H9 (cell line): Measurements from ENCODE around the gene PXYLP1. TPM values are rescaled to one million over a fixed set of nuclear protein-coding genes. Genes with fewer than 3 reads are reported as not detected.

ENCODE experiments used
- DNase-seq: peaks from one replicate; pipeline ENCODE4 v3.0.0-alpha.2; 2017
- H2AFZ ChIP-seq: one replicate; pipeline ENCODE4 v1.6.1; 2013; ENCODE audit warnings: mild to moderate bottlenecking, low read length, control low read depth, moderate library complexity
- H2AK5ac ChIP-seq: 2 replicates; pipeline ENCODE4 v1.6.1; 2013; ENCODE audit warnings: low read length, control low read depth, mixed read lengths; ENCODE audit not compliant: insufficient read length
- H2BK120ac ChIP-seq: one replicate; pipeline ENCODE4 v1.6.1; 2013; ENCODE audit warnings: low read depth, mild to moderate bottlenecking, low read length, control low read depth, inconsistent platforms; ENCODE audit not compliant: poor library complexity, severe bottlenecking
- H2BK12ac ChIP-seq: 2 replicates; pipeline ENCODE4 v1.6.1; 2013; ENCODE audit warnings: low read length, control low read depth, mixed read lengths, low read depth; ENCODE audit not compliant: insufficient read length
- H2BK15ac ChIP-seq: 2 replicates; pipeline ENCODE4 v1.6.1; 2013; ENCODE audit warnings: low read depth, low read length, control low read depth
- H2BK20ac ChIP-seq: one replicate; pipeline ENCODE4 v1.6.1; 2013; ENCODE audit warnings: low read depth, mild to moderate bottlenecking, low read length, control low read depth, inconsistent platforms; ENCODE audit not compliant: poor library complexity, severe bottlenecking
- H2BK5ac ChIP-seq: 2 replicates; pipeline ENCODE4 v1.6.1; 2013; ENCODE audit warnings: low read length, control low read depth, mixed read lengths; ENCODE audit not compliant: insufficient read length
- H3K14ac ChIP-seq: 2 replicates; pipeline ENCODE4 v1.6.1; 2013; ENCODE audit warnings: low read length, control low read depth; ENCODE audit not compliant: insufficient read depth
- H3K18ac ChIP-seq: 2 replicates; pipeline ENCODE4 v1.6.1; 2013; ENCODE audit warnings: low read depth, mild to moderate bottlenecking, mixed read lengths, low read length, control low read depth; ENCODE audit not compliant: insufficient read length
- H3K23ac ChIP-seq: 2 replicates; pipeline ENCODE4 v1.6.1; 2013; ENCODE audit warnings: low read length, control low read depth, mixed read lengths, low read depth; ENCODE audit not compliant: insufficient read length
- H3K23me2 ChIP-seq: 2 replicates; pipeline ENCODE4 v1.6.1; 2013; ENCODE audit warnings: low read depth, mild to moderate bottlenecking, mixed read lengths, low read length, control low read depth; ENCODE audit not compliant: insufficient read length, poor library complexity, severe bottlenecking
- H3K27ac ChIP-seq: 2 replicates; pipeline ENCODE4 v1.5.1; 2013; ENCODE audit warnings: low read length, control low read depth, mixed read lengths, low read depth; ENCODE audit not compliant: insufficient read length
- H3K27me3 ChIP-seq: 2 replicates; pipeline ENCODE4 v1.6.1; 2013; ENCODE audit warnings: low read length, control low read depth, inconsistent platforms; ENCODE audit not compliant: insufficient read depth
- H3K4ac ChIP-seq: 2 replicates; pipeline ENCODE4 v1.6.1; 2013; ENCODE audit warnings: low read depth, mild to moderate bottlenecking, control low read depth, inconsistent platforms, low read length, moderate library complexity
- H3K4me1 ChIP-seq: 2 replicates; pipeline ENCODE4 v1.6.1; 2013; ENCODE audit warnings: low read length, control low read depth, inconsistent platforms; ENCODE audit not compliant: insufficient read depth
- H3K4me2 ChIP-seq: 2 replicates; pipeline ENCODE4 v1.6.1; 2013; ENCODE audit warnings: low read length, control low read depth, mixed read lengths; ENCODE audit not compliant: insufficient read length, insufficient read depth
- H3K56ac ChIP-seq: 2 replicates; pipeline ENCODE4 v1.6.1; 2013; ENCODE audit warnings: low read depth, mild to moderate bottlenecking, mixed read lengths, low read length, control low read depth; ENCODE audit not compliant: insufficient read length
- H3K79me1 ChIP-seq: 2 replicates; pipeline ENCODE4 v1.6.1; 2013; ENCODE audit warnings: low read depth, mild to moderate bottlenecking, moderate library complexity, low read length, control low read depth, inconsistent platforms; ENCODE audit not compliant: insufficient read depth, poor library complexity, severe bottlenecking
- H3K79me2 ChIP-seq: 2 replicates; pipeline ENCODE4 v1.6.1; 2013; ENCODE audit warnings: low read length, control low read depth, inconsistent platforms; ENCODE audit not compliant: insufficient read depth
- H3K9ac ChIP-seq: 2 replicates; pipeline ENCODE4 v1.6.1; 2013; ENCODE audit warnings: low read length, control low read depth, mixed read lengths; ENCODE audit not compliant: insufficient read length; ENCODE audit errors: extremely low read depth
- H3K9me3 ChIP-seq: one replicate; pipeline ENCODE4 v1.6.1; 2013; ENCODE audit warnings: low read depth, low read length, inconsistent platforms; ENCODE audit not compliant: control insufficient read depth
- H3T11ph ChIP-seq: one replicate; pipeline ENCODE4 v1.6.1; 2013; ENCODE audit warnings: mild to moderate bottlenecking, low read length, control low read depth, inconsistent platforms
- H4K20me1 ChIP-seq: one replicate; pipeline ENCODE4 v1.6.1; 2013; ENCODE audit not compliant: control insufficient read depth, insufficient read length, insufficient read depth
- H4K5ac ChIP-seq: 2 replicates; pipeline ENCODE4 v1.6.1; 2013; ENCODE audit warnings: low read depth, mild to moderate bottlenecking, mixed read lengths, low read length, control low read depth; ENCODE audit not compliant: insufficient read length
- H4K8ac ChIP-seq: replicated peaks from 2 replicates; pipeline ENCODE4 v1.6.1; 2013; ENCODE audit warnings: low read length, control low read depth, mixed read lengths, low read depth; ENCODE audit not compliant: insufficient read length
- H4K91ac ChIP-seq: 2 replicates; pipeline ENCODE4 v1.6.1; 2013; ENCODE audit warnings: low read depth, mild to moderate bottlenecking, moderate library complexity, mixed read lengths, low read length, control low read depth; ENCODE audit not compliant: insufficient read length
- H3K27ac Mint-ChIP-seq, 3 experiments: 2 replicates in 2 of 3; 3 replicates in 1 of 3; pipeline ENCODE4 v1.8.0; 2020 to 2021; ENCODE audit warnings: mixed read lengths in 3 of 3, mild to moderate bottlenecking in 1 of 3, moderate library complexity in 1 of 3
- H3K27me3 Mint-ChIP-seq: 2 replicates; pipeline ENCODE4 v1.8.0; 2021; ENCODE audit warnings: low read depth, mild to moderate bottlenecking, moderate library complexity, mixed read lengths
- H3K36me3 Mint-ChIP-seq, 3 experiments: 2 replicates in 2 of 3; 3 replicates in 1 of 3; pipeline ENCODE4 v1.8.0; 2020 to 2021; ENCODE audit warnings: low read depth in 3 of 3, mixed read lengths in 3 of 3; ENCODE audit not compliant: insufficient read depth in 1 of 3
- H3K4me1 Mint-ChIP-seq, 2 experiments: 2 replicates each; pipeline ENCODE4 v1.8.0; 2020; ENCODE audit warnings: mixed read lengths in 2 of 2
- H3K4me3 Mint-ChIP-seq, 2 experiments: 2 replicates in 1 of 2; 3 replicates in 1 of 2; pipeline ENCODE4 v1.8.0; 2020 to 2021; ENCODE audit warnings: mild to moderate bottlenecking in 2 of 2, mixed read lengths in 2 of 2, moderate library complexity in 1 of 2
- H3K9me3 Mint-ChIP-seq, 2 experiments: 2 replicates in 1 of 2; 3 replicates in 1 of 2; pipeline ENCODE4 v1.8.0; 2020; ENCODE audit warnings: mild to moderate bottlenecking in 2 of 2, mixed read lengths in 2 of 2, moderate library complexity in 1 of 2
- CTCF ChIP-seq: fragments of 200-600 bp; sonication (generic); conservative IDR thresholded peaks from 3 replicates; pipeline ENCODE4 v1.8.0; 2021; ENCODE audit warnings: antibody characterized with exemption, mild to moderate bottlenecking
- WGBS: extraction: QIAGEN DNeasy Blood & Tissue Kit; methylation state at CpG from one replicate; pipeline ENCODE4 v1.1.7; 2013; ENCODE audit warnings: missing lambda C conversion rate, low lambda C conversion rate, mixed read lengths; ENCODE audit not compliant: insufficient read length; ENCODE audit errors: extremely low coverage; 5-methylcytosine and 5-hydroxymethylcytosine counted together
- total RNA-seq: library from RNA; stranded (reverse); gene quantifications from 2 replicates; pipeline ENCODE4 v1.2.1, GENCODE V29; 2021

The PXYLP1 gene
- total RNA-seq, 1 experiment from 2014 or later: 17.9 TPM

GRCh38 chr3:141280086-141280485 lies 48.5 kb downstream of the PXYLP1 start:
- Mint-ChIP-seq H3K27me3 (no peaks in the 10 kb centered on the region), H3K4me3 (no peak overlapping the region), H3K36me3 (peaks cover 0 to 15% (median 8%) of the 10 kb centered on the region in 3 experiments; a peak in 6 of 7 replicates), H3K9me3 (no peaks in the 10 kb centered on the region; a peak in 1 of 5 replicates), H3K27ac (no peak overlapping the region), H3K4me1 (peaks cover 2 to 3% of the 10 kb centered on the region in 2 experiments; a peak in 1 of 4 replicates)
- Histone ChIP-seq H3K14ac (no peak overlapping the region), H2BK12ac (no peak overlapping the region), H3K18ac (no peak overlapping the region), H4K8ac (no peak overlapping the region), H3K79me1 (no peaks in the 10 kb centered on the region), H3K23ac (no peak overlapping the region), H3K27ac (no peak overlapping the region), H4K20me1 (no peaks in the 10 kb centered on the region), H3K9me3 (no peaks in the 10 kb centered on the region), H2AK5ac (no peak overlapping the region), H3K56ac (no peak overlapping the region), H3K4ac (no peak overlapping the region), H3K4me1 (no peaks in the 10 kb centered on the region; the same call in 1 of the 2 replicates), H3K9ac (no peak overlapping the region), H2BK20ac (no peak overlapping the region), H2BK15ac (no peak overlapping the region), H2BK120ac (no peak overlapping the region), H3T11ph (no peak overlapping the region), H3K27me3 (no peaks in the 10 kb centered on the region), H3K79me2 (no peaks in the 10 kb centered on the region), H3K4me2 (no peak overlapping the region), H4K91ac (no peak overlapping the region), H3K23me2 (no peaks in the 10 kb centered on the region), H2AFZ (no peak overlapping the region), H4K5ac (no peak overlapping the region), H2BK5ac (no peak overlapping the region)
- DNase-seq: no peak
- no CpG with 5 or more reads among the region's 5 CpGs for WGBS
- TF ChIP-seq CTCF: no peak
